ENCODE data around the gene SATB2. TPM values are rescaled to one million over a fixed set of nuclear protein-coding genes. Genes with fewer than 3 reads are reported as not detected.

The SATB2 gene
- total and polyA plus RNA-seq, 4 donors: 0.47 to 3.7 (median 1.8) TPM

DNA sequence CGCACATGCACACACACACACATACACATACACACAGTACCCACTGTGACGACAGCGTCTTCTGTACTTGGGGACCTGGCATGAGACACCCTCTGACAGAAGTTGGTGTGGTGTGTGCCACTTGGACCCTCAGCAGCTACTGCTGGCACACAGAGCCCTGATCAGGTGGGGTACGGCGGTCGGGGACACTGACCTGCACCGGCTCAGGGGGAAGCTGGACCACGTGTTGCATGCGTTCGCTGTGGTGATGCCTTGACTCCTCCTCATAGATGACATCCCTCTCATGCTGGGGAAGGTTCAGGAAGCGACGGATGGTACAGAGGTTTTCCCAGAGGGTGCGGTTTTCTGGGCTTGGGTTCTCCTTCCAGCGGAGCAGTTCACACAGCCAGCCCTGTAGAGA lies 149.2 kb downstream of the SATB2 start:
- H3K27ac ChIP-seq (ENCODE audit: low read depth in 1 of 2, low read length in 1 of 2): no peak overlapping the region
- H3K4me3 ChIP-seq: no peak overlapping the region
- no peak overlapping the region for H3K9ac ChIP-seq (ENCODE audit: insufficient read depth in 1 of 2, low read length in 2 of 2)
- H3K27me3 ChIP-seq (ENCODE audit: control insufficient read depth in 3 of 3, insufficient read depth in 3 of 3, low read length in 2 of 3): no peaks in the 10 kb centered on the region
- 93 to 96% methylated on average over 14 of the region's 14 CpGs for WGBS, 2 donors
- TF ChIP-seq CTCF (IDR thresholded peaks at IDR 0.05; ENCODE audit: control extremely low read depth, extremely low read depth): no peak
- H3K9me3 ChIP-seq (ENCODE audit: control insufficient read depth in 4 of 4, insufficient read depth in 3 of 4, low read length in 3 of 4): no peaks in the 10 kb centered on the region
- no peaks in the 10 kb centered on the region for H3K36me3 ChIP-seq (ENCODE audit: control insufficient read depth in 4 of 4, insufficient read depth in 4 of 4, low read length in 4 of 4)
- ATAC-seq (ENCODE audit: insufficient read depth, low FRiP score) (no peak), DNase-seq (no peak)
- no peaks in the 10 kb centered on the region for H3K4me1 ChIP-seq (ENCODE audit: control insufficient read depth in 5 of 5, insufficient read depth in 5 of 5, low read length in 5 of 5)

GRCh38 chr2:199307461-199307860 lies 150.3 kb downstream of the SATB2 start:
- H3K27me3 ChIP-seq (ENCODE audit: control insufficient read depth in 3 of 3, insufficient read depth in 3 of 3, low read length in 2 of 3): no peaks in the 10 kb centered on the region
- H3K9me3 ChIP-seq (ENCODE audit: control insufficient read depth in 4 of 4, insufficient read depth in 3 of 4, low read length in 3 of 4): no peaks in the 10 kb centered on the region
- TF ChIP-seq CTCF (IDR thresholded peaks at IDR 0.05; ENCODE audit: control extremely low read depth, extremely low read depth): no peak
- H3K4me1 ChIP-seq (ENCODE audit: control insufficient read depth in 5 of 5, insufficient read depth in 5 of 5, low read length in 5 of 5): peaks cover 0 to 9% (median 0%) of the 10 kb centered on the region in 5 donors
- no peak overlapping the region for H3K27ac ChIP-seq (ENCODE audit: low read depth in 1 of 2, low read length in 1 of 2)
- DNase-seq (no peak), ATAC-seq (ENCODE audit: insufficient read depth, low FRiP score) (no peak)
- H3K9ac ChIP-seq (ENCODE audit: insufficient read depth in 1 of 2, low read length in 2 of 2): no peak overlapping the region
- no peak overlapping the region for H3K4me3 ChIP-seq
- H3K36me3 ChIP-seq (ENCODE audit: control insufficient read depth in 4 of 4, insufficient read depth in 4 of 4, low read length in 4 of 4): no peaks in the 10 kb centered on the region
- 86 to 87% methylated on average over 1 of the region's 1 CpG for WGBS, 2 donors

- no peak for TF ChIP-seq CTCF (IDR thresholded peaks at IDR 0.05; ENCODE audit: control extremely low read depth, extremely low read depth)
- Histone ChIP-seq H3K27ac (ENCODE audit: low read depth in 1 of 2, low read length in 1 of 2) (no peak overlapping the region), H3K4me1 (ENCODE audit: control insufficient read depth in 5 of 5, insufficient read depth in 5 of 5, low read length in 5 of 5) (peaks cover 0 to 12% (median 0%) of the 10 kb centered on the region in 5 donors), H3K9me3 (ENCODE audit: control insufficient read depth in 4 of 4, insufficient read depth in 3 of 4, low read length in 3 of 4) (no peaks in the 10 kb centered on the region), H3K36me3 (ENCODE audit: control insufficient read depth in 4 of 4, insufficient read depth in 4 of 4, low read length in 4 of 4) (no peaks in the 10 kb centered on the region), H3K4me3 (no peak overlapping the region), H3K9ac (ENCODE audit: insufficient read depth in 1 of 2, low read length in 2 of 2) (no peak overlapping the region), H3K27me3 (ENCODE audit: control insufficient read depth in 3 of 3, insufficient read depth in 3 of 3, low read length in 2 of 3) (no peaks in the 10 kb centered on the region)
- 78 to 87% methylated on average over 3 of the region's 3 CpGs for WGBS, 2 donors
- ATAC-seq (ENCODE audit: insufficient read depth, low FRiP score): no peak
- DNase-seq: no peak
Observed at GRCh38 chr2:199306116-199306515, 151.6 kb downstream of the SATB2 start.

DNA sequence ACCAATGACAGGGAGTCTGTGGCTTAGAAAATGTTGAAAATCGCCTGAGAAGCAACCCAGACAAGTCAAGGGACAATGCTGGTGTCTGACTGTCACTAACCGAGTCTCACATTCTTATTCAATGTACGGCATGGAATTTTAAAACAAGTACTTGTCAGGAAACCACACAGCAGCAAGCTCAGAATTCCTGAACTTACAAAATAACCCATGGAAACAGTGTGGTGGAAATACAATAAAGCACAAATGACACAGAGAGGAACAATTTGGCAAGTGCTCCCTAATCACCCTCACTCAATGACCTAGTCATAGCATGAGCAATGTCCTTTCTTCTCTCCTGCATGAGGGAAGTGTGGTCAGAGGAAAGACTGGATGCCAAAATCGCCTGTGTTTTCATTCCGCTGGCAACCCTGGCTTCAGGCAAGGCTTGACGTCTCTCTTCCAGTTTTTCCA lies 154.0 kb downstream of the SATB2 start:
- 80 to 82% methylated on average over 6 of the region's 6 CpGs for WGBS, 2 donors
- Histone ChIP-seq H3K36me3 (ENCODE audit: control insufficient read depth in 4 of 4, insufficient read depth in 4 of 4, low read length in 4 of 4) (no peaks in the 10 kb centered on the region), H3K9ac (ENCODE audit: insufficient read depth in 1 of 2, low read length in 2 of 2) (no peak overlapping the region), H3K4me3 (no peak overlapping the region), H3K4me1 (ENCODE audit: control insufficient read depth in 5 of 5, insufficient read depth in 5 of 5, low read length in 5 of 5) (peaks cover 0 to 12% (median 0%) of the 10 kb centered on the region in 5 donors), H3K27me3 (ENCODE audit: control insufficient read depth in 3 of 3, insufficient read depth in 3 of 3, low read length in 2 of 3) (no peaks in the 10 kb centered on the region), H3K9me3 (ENCODE audit: control insufficient read depth in 4 of 4, insufficient read depth in 3 of 4, low read length in 3 of 4) (no peaks in the 10 kb centered on the region), H3K27ac (ENCODE audit: low read depth in 1 of 2, low read length in 1 of 2) (no peak overlapping the region)
- no peak for DNase-seq
- no peak for ATAC-seq (ENCODE audit: insufficient read depth, low FRiP score)
- TF ChIP-seq CTCF (IDR thresholded peaks at IDR 0.05; ENCODE audit: control extremely low read depth, extremely low read depth): no peak

All from lung (tissue), 12 donors.